A172 (cell line): Measurements from ENCODE around the gene RGS16. TPM values are rescaled to one million over a fixed set of nuclear protein-coding genes. Genes with fewer than 3 reads are reported as not detected.

ENCODE experiments used
- DNase-seq: peaks from one replicate; pipeline ENCODE4 v3.0.0-alpha.2; 2015; ENCODE audit warnings: low spot score
- total RNA-seq: library from RNA; depleted of rRNA; stranded (reverse); fragments of >200 nt; shearing (Covaris generic); gene quantifications from 2 replicates; pipeline ENCODE4 v1.2.3, GENCODE V29; 2014

Gene RGS16
- total RNA-seq, 1 experiment from 2014 or later = 12.8 TPM

DNA sequence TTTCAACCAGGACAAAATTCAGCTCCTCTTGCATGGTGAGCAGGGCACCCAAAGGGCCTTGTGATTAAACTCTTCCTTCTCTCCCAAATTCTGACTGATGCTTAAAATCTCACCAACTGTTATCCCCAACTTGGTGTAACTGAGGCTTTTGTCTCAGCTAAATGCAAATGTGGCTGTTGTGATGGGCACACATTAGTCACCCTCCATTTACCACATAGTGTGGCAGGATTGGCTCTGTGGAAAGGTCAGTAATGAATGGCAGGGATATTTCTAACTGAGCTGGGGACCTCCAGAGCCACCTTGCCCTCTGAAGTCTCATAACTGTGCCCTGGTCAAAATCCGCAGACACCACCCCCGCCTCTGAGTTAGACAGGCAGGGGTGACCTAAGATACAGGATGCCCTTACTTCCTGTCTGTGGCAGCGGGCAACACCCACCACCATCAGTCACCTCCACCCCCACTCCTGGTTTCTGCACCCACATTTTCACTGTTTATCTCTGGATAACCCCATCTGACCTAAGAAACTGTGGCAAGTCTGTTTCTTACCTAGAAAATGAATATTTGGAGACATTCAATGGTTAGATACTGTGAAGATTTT is 25.4 kb upstream of the RGS16 start:
- DNase-seq = peak; percentile 42

DNA sequence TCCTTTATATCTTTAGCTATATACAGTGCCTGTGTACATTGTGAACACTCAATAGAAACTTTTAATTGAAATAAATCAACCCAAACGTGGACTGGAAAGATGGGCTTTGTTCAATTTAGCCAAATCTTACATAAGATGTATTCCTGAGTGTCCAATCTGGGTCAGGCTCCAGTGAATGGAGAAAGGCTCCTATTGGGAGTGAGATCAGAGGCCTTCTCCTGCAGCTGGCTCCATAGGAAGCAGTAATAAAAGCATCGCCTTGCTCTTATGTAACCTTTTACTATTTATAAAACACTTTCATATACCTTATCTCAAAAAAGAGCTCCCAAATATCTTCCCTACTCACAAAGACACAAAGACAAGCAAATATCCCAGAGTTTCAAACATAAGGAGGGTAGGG is 24.9 kb upstream of the RGS16 start:
- DNase-seq = no peak

- DNase-seq = no peak
Observed at GRCh38 chr1:182628657-182629056, 24.5 kb upstream of the RGS16 start.

DNA sequence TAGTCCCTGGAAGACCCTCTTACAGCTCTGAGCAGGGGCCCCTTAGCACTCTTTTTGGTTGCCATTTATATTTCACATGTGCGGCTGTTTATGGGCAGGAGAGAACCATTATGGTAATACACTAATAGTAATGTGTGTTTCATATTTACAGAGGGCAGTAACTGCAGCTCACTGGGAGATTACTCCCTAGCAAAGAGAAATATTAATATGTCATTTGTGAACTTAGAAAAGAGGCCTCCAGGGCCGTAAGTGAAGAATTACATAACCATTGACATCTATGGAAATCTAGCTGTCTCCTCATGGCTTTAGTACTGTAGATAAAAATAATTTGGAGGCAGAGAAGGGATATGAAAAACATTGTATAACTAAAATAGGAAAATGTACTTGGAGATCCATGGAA is 23.4 kb upstream of the RGS16 start:
- DNase-seq = no peak

DNA sequence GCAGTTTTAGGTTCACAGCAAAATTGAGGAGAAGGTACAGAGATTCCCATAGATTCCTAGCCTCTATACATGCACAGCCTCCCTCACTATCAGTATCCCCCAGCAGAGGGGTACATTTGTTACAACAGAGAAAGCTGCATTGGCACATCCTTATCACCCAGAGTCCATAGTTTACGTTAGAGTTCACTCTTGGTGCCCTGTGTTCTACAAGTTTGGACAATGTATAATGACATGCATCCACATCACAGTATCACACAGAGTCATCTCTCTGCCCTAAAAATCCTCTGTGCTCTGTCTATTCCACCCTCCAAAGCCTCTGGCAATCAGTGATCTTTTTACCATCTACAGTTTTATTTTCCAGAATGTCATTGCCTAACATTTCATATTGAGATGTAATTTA is 22.3 kb upstream of the RGS16 start:
- DNase-seq = no peak

GRCh38 chr1:182625719-182626504 is 21.7 kb upstream of the RGS16 start:
- DNase-seq = peak; percentile 26

GRCh38 chr1:182625024-182625423 is 20.8 kb upstream of the RGS16 start:
- no peak for DNase-seq

DNA sequence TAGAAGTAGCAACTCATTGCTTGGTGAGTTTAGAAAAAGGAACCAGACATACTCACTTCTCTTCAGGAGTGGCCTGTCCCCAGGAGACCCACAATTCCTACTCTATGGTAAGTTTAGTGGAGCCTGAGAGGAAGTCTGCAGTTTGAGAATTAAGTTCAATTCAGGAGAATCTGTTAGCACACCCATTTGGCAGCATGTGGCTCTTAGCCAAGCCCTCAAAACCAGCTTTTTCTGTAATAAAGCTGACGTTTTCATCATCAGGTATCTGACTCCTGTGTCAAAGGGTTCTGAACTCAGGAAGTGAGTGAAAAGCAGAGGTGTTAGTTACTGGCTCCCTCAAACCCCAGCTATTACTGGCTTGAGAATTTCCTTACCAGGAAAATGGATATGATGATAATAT is 20.4 kb upstream of the RGS16 start:
- no peak for DNase-seq

DNA sequence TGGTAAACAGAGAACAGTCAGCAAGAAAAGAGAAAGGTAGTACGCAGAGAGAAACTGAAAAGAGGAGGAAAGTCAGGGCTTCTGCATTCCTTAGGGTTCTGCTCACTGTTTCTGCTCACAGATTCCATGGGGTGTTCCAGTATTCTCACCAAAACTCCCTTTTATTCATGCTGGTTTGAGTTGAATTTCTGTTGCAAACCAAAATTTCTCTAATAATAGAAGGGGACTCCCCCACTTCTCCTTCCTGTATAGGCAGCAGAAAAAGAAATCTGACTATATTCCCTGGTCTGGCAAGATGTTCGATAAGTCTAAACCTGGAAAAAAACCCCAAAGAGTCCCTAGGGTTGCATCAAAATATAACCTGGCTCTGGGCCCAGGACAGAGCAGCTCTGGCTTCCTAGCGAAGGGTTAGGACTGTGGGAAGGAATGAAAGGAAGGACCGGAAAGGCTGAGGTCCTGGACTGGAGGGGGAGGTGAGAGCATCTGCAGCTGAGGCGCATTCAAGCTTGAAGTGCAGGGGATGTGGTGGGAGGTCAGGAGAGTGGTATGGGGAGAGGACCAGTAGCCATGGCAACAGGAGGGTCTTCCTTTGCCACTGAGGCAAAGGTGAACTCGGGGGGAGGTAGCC is 18.8 kb upstream of the RGS16 start:
- no peak for DNase-seq

GRCh38 chr1:182621906-182622305 is 17.7 kb upstream of the RGS16 start:
- DNase-seq = no peak

DNA sequence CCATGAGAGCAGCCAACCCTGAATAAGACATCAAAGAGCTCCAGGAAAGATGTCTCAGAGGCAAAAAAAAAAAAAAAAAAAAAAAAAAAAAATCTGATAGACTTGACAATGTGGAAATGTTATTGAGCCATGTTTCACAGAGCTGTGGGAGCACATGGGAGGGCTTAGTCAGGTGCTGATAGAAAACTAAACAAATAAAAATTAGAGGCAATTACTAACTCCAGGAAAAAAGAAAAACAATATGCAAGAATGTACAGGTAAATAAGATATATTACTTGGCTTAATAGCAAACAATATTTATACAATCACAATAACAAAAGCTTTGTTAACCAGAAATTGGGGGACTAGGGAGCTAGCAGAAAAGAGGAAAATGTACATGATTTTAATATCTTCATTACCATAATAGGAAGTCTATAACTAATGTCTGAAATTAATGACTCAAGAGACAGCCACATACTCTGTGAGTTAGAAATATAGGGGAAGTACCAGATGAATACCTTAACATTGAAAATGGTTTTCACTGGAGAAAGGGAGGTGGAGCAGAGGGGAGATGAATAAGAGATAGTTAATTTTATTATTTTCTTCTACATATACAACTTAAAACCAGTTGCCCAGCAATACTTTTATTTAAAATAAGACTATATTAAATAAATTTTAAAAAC is 16.9 kb upstream of the RGS16 start:
- DNase-seq = no peak

GRCh38 chr1:182617734-182618351 is 13.7 kb upstream of the RGS16 start:
- DNase-seq = peak; percentile 62

GRCh38 chr1:182617014-182617429 is 12.8 kb upstream of the RGS16 start:
- DNase-seq = no peak

DNA sequence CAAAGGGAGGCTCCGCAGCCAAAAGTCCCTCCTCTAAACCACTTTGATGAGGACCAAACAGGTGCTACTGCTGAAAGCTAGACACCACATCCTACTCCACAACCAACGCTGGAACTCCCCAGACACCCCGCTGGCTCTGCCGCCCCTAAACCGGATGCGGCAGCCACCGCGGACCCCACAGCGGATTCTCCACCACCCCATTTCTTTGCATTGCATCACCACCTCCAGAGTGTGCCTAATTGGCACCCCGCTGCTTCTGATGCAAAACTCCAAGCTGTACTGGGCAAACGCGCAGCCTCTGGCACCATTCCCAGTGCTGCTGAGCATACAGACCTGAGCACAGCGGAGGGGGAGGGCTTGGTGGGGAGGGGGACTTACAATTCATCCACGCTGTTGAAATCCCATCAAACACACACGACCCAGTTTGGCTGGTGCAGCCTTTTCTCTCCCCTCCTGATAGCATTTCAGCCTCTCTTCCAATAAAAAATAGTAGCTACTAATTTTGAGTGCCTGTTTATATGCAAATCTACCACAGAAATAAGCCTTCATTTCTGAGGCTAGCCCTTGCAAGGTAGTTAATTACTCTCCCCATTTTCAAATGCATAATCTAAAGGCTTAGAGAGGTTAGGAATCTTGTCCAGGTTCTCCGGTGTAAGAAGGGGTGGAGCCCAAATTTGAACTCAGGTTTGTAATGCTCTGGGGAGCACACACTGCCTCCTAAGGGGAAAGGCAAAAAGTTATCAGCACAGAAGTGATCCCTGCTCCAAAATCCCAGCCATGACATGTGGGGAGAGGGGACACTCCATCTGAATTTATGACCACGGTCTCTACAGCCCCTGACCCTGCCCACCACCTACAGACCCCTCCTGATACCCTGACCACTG is 12.2 kb upstream of the RGS16 start:
- DNase-seq = peak; percentile 92

DNA sequence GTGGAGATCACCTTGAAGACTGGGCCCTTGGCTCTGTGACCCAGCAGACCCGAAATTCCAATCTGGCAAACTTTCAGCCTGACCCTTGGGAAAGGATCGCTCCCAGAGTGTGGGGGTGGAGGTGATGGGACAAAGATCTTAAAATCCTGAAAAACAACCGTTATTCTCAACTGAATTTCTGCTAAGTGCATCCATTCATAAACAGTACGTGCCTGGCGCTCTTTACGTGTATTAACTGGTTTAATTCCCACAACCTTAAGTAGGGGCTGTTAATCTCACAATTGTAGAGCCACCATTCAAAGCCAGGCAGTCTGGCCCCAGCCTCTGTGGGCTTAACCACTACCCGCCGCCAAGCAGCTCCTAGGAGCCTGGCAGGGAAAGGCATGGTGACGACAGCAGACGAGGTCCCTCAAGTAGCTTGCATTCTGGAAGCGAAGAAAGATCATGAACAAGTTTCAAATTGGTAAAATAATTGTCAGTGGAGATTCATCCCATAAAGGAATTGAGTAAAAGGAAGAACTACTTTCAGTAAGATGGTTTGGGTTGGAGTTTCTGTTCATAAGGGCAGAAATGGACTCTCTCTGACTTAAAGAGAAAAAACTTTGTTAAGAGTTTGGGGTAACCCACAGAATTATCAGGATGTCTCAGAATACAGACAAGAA is 11.4 kb upstream of the RGS16 start:
- DNase-seq = peak; percentile 59

DNA sequence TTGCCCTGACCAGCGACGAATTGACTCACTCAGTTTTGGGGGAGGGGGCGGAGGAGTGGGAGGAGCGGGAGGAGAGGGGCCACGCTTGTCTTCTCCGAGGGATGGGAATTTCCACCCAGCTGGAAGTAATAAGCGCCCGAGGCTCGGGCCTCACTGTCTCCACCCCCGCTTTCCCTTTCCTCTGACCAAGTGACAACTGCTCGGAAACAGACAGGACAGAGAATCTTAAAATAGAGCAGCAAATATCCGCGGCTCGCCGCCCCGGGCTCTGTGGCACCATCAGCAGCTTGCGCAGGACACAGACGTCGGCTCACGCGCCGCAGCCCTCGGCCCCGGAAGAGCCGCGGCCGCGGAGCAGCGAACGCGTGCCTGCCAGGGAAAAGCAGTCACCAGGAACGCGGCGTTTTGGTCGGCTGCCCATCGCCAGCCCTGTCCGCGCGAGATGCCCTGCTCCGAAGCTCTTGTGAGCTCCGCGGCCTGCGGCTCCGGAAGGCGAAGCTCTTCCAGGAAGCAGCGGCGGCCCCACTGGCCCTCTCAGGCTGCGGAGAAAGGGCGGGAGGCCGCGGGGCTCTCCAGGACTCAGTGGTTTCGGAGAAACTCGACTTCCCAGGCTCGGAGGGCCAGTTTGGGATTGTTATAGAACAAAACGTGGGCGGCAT is 10.7 kb upstream of the RGS16 start:
- DNase-seq = peak; percentile 87

DNA sequence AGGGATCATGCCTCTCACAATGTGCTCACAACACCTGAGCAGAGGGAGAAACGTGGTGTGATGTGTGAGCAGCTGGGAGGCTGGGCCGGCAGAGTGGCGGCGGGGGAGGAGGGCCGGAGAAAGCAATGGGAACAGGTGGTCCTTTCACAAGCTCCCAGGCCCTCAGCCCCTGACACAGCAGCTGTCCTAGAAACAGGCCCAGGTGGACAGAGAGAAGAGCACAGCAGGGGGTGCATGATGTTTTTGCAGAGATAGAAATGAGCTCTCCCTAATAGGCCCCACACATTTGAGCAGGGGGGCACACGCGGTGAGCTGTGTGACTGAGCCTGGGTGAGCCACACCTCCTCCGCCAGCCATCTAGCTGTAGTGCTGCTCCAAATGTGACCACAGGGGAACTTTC is 7.6 kb upstream of the RGS16 start:
- DNase-seq = no peak

GRCh38 chr1:182611326-182611725 is 7.1 kb upstream of the RGS16 start:
- no peak for DNase-seq

GRCh38 chr1:182610606-182611194 is 6.5 kb upstream of the RGS16 start:
- DNase-seq = no peak
